ENCODE results near the gene PLEKHA6. TPM values are rescaled to one million over a fixed set of nuclear protein-coding genes. Genes with fewer than 3 reads are reported as not detected.

Gene PLEKHA6
- 26.3 to 37.8 TPM (median 34.4 TPM) in 5 replicates for total RNA-seq (2022; extraction: Qiagen RNA extraction; ENCODE audit: low read depth)

GRCh38 chr1:204359474-204360255 lies at the start of gene PLEKHA6:
Gene PLEKHA6, minus strand, starts transcription at chr1:204359929. Its CDS starts 86,202 bp downstream, at chr1:204273727.

GRCh38 chr1:204213668-204214662 lies 145.8 kb downstream of the PLEKHA6 start, which contains the start of gene GOLT1A:
Gene GOLT1A, minus strand, starts transcription at chr1:204213988. Its CDS starts 82 bp downstream, at chr1:204213906.

GRCh38 chr1:204196068-204196795 lies 163.5 kb downstream of the PLEKHA6 start, which contains the start of gene KISS1:
Gene KISS1, minus strand, starts transcription at chr1:204196491. Its CDS starts 3,615 bp downstream, at chr1:204192876.

Other genes with a start within 250 kb of the PLEKHA6 start
- gene ETNK2, start 207.9 kb downstream of the PLEKHA6 start, total RNA-seq (2022; extraction: Qiagen RNA extraction; ENCODE audit: low read depth): 5.6 to 6.4 TPM (median 5.8 TPM) in 5 replicates
- gene REN, start 193.6 kb downstream of the PLEKHA6 start, total RNA-seq (2022; extraction: Qiagen RNA extraction; ENCODE audit: low read depth): 0.13 TPM in 1 of 5 replicates, not detected in the others
- 0.21 to 0.96 TPM (median 0.46 TPM) in 5 replicates for gene KISS1, start 163.4 kb downstream of the PLEKHA6 start, total RNA-seq (2022; extraction: Qiagen RNA extraction; ENCODE audit: low read depth)
- gene GOLT1A, start 145.9 kb downstream of the PLEKHA6 start, total RNA-seq (2022; extraction: Qiagen RNA extraction; ENCODE audit: low read depth): 4.2 to 7.0 TPM (median 4.8 TPM) in 5 replicates
- 26.3 to 32.3 TPM (median 28.7 TPM) in 5 replicates for gene PPP1R15B, start 51.9 kb upstream of the PLEKHA6 start, total RNA-seq (2022; extraction: Qiagen RNA extraction; ENCODE audit: low read depth)
- gene PIK3C2B, start 134.9 kb upstream of the PLEKHA6 start, total RNA-seq (2022; extraction: Qiagen RNA extraction; ENCODE audit: low read depth): 6.5 to 8.3 TPM (median 7.2 TPM) in 5 replicates
- 3.9 to 5.1 TPM (median 4.7 TPM) in 5 replicates for gene MDM4, start 156.5 kb upstream of the PLEKHA6 start, total RNA-seq (2022; extraction: Qiagen RNA extraction; ENCODE audit: low read depth)